ENCODE data around the gene ZNF407. TPM values are rescaled to one million over a fixed set of nuclear protein-coding genes. Genes with fewer than 3 reads are reported as not detected.
A peak's percentile ranks its signal among the peaks of the same experiment; 100 is the strongest.

ZNF407 gene
- total and polyA plus RNA-seq, 12 donors: 2.5 to 14.9 (median 12.7) TPM

DNA sequence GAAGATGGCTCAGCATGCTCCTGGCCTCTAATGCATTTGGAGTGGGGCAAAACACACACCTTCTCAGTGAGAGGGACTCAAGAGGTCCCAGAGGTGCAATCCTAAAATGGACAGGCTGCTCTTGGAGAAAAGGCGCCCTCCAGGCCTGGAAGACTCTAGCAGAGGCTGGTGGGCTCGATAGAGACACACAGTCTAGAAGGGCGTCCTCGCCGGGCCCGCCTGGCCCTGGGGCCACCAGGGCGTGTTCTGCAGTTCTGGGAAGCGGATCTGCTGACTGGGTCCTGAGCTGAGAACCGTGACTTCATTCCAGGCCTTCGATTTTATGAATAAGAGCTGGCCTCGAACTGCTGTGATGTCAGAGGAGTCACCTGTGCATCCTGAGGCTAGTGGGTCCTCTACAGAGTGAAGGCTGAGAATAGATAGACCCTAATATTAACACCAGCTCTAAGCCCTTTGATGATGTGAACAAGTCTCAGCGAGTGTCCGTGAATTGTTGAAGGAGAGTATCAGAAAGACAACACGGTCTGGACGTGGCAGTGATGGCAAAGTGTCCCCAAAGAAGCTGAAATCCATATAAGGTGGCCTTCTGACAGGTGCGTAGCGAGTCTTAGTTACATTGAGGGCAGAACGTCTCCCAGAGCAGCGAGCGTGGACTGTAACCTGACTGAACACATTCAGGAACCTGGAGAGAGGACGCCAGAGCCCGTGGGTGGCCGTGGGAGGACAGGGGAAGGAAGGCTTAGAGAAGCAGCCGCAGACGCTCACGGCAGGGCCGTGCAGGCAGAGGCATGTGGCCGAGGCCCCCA lies 474.4 kb downstream of the ZNF407 start:
- TF ChIP-seq, protein P1, sequence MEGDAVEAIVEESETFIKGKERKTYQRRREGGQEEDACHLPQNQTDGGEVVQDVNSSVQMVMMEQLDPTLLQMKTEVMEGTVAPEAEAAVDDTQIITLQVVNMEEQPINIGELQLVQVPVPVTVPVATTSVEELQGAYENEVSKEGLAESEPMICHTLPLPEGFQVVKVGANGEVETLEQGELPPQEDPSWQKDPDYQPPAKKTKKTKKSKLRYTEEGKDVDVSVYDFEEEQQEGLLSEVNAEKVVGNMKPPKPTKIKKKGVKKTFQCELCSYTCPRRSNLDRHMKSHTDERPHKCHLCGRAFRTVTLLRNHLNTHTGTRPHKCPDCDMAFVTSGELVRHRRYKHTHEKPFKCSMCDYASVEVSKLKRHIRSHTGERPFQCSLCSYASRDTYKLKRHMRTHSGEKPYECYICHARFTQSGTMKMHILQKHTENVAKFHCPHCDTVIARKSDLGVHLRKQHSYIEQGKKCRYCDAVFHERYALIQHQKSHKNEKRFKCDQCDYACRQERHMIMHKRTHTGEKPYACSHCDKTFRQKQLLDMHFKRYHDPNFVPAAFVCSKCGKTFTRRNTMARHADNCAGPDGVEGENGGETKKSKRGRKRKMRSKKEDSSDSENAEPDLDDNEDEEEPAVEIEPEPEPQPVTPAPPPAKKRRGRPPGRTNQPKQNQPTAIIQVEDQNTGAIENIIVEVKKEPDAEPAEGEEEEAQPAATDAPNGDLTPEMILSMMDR (IDR thresholded peaks at IDR 0.05): no peak
- no peaks in the 10 kb centered on the region for H3K36me3 ChIP-seq
- intact Hi-C loops (cut with DNase I): loop anchor here in 3 of 10 donors (5.0 kb wide), 3 partner anchors 85 to 565 kb away; no protein-coding TSS in a partner anchor
- H3K9me3 ChIP-seq: peaks cover 0 to 8% (median 0%) of the 10 kb centered on the region in 11 donors
- H3K4me1 ChIP-seq: peaks cover 0 to 32% (median 9%) of the 10 kb centered on the region in 9 donors
- peak overlapping the region in 1 of 10 donors; percentile 47 for H3K4me3 ChIP-seq
- peak overlapping the region in 5 of 10 donors; percentile 9 to 90 (median 81) for H3K27ac ChIP-seq
- DNase-seq (no peak), ATAC-seq (no peak)
- no peaks in the 10 kb centered on the region for H3K27me3 ChIP-seq
- WGBS, 2 donors: 94 to 95% methylated on average over 28 of the region's 28 CpGs

DNA sequence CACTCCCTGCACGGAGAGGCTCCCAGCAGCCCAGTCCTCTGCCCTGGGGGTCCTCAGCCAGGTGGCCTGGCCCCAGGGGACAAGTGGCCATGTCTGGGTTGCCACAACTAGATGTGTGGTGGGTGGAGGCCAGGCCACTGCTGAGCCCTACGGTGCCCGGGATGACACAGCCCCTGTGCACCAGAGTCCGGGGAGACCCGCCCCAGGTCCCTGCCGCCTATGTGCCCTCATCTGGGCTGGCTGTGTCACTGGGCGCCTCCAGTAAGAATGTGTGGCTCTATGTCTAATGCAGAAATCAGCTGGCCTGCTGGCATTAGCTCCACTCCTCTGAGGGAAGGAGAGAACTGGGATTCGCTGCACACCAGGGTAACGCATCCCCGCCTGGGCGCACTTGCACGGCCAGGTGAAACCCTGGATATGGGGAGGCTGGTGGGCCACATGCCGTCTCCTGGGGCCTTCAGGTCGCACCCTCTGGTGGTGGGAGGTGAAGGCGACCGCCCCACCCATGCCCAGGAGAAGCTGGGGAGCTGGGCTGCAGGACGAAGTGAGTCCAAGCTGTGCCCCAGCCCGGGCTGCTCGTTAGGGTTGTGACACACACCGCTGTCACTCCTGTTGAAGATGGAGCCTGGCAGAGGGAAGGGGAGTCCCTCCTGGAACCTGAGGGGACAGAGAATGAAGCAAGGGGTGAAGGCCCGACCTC lies 475.2 kb downstream of the ZNF407 start:
- WGBS, 2 donors: 96 to 97% methylated on average over 21 of the region's 21 CpGs
- Histone ChIP-seq H3K36me3 (no peaks in the 10 kb centered on the region), H3K4me1 (peaks cover 0 to 32% (median 9%) of the 10 kb centered on the region in 9 donors), H3K27me3 (no peaks in the 10 kb centered on the region), H3K9me3 (peaks cover 0 to 16% (median 3%) of the 10 kb centered on the region in 11 donors), H3K4me3 (no peak overlapping the region), H3K27ac (no peak overlapping the region)
- no peak for DNase-seq
- intact Hi-C loops (cut with DNase I): loop anchor here in 3 of 10 donors (5.0 kb wide), 3 partner anchors 84 to 566 kb away; no protein-coding TSS in a partner anchor
- ATAC-seq: no peak
- TF ChIP-seq, protein P1 (IDR thresholded peaks at IDR 0.05): no peak

DNA sequence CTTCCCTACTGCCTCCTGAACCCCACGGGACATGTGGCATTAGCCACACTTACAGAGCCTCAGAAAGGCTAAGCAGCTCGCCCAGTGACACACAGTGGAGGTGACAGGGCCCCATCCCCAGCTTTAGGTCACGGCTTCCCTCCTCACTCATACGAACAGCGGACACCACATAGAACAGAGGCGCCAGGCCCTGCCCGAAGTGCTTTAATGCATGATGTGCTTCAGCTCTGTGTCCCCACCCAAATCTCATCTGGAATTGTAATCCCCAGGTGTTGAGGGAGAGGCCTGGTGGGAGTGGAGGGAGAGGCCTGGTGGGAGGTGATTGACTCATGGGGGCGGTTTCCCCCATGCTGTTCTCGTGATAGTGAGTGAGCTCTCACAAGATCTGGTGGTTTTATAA lies 476.0 kb downstream of the ZNF407 start:
- intact Hi-C loops (cut with DNase I): loop anchor here in 3 of 10 donors (5.0 kb wide), 3 partner anchors 84 to 566 kb away; no protein-coding TSS in a partner anchor
- peaks cover 0 to 24% (median 9%) of the 10 kb centered on the region in 11 donors for H3K9me3 ChIP-seq
- WGBS, 2 donors: 91 to 95% methylated on average over 9 of the region's 9 CpGs
- no peaks in the 10 kb centered on the region for H3K36me3 ChIP-seq
- no peak for DNase-seq
- peaks cover 0 to 32% (median 9%) of the 10 kb centered on the region in 9 donors for H3K4me1 ChIP-seq
- H3K4me3 ChIP-seq: no peak overlapping the region
- TF ChIP-seq, protein P1 (IDR thresholded peaks at IDR 0.05): no peak
- no peaks in the 10 kb centered on the region for H3K27me3 ChIP-seq
- no peak for ATAC-seq
- H3K27ac ChIP-seq: no peak overlapping the region
